Heart left ventricle (tissue), 16 donors: Measurements from ENCODE around the gene PRMT1. TPM values are rescaled to one million over a fixed set of nuclear protein-coding genes. Genes with fewer than 3 reads are reported as not detected.

Experiments used
- ATAC-seq, 4 donors: fragments of 200-7000 bp; cut with Tn5 transposase; one replicate each; pipeline ENCODE4 v1.9.1; 2020 to 2022; ENCODE audit warnings: moderate library complexity in 4 of 4, mild to moderate bottlenecking in 3 of 4, moderate number of reproducible peaks in 1 of 4
- DNase-seq, 5 donors: peaks; one replicate each; pipeline ENCODE4 v3.0.0-alpha.2; 2020
- H3K27ac ChIP-seq, 12 donors: fragments of 200-600 bp; sonication (generic) in 4 of 12; one replicate each; pipeline versions ENCODE4 v1.5.0 to v1.8.0; 2016 to 2022; ENCODE audit warnings: mild to moderate bottlenecking in 2 of 12
- H3K27me3 ChIP-seq, 9 donors: fragments of 200-600 bp; sonication (generic) in 2 of 9; one replicate each; pipeline versions ENCODE4 v1.5.1 to v1.8.0; 2016 to 2022; ENCODE audit warnings: mild to moderate bottlenecking in 3 of 9
- H3K36me3 ChIP-seq, 9 donors: fragments of 200-600 bp; sonication (generic) in 2 of 9; one replicate each; pipeline versions ENCODE4 v1.5.0 to v1.8.0; 2018 to 2022; ENCODE audit warnings: mild to moderate bottlenecking in 2 of 9
- H3K4me1 ChIP-seq, 12 donors: fragments of 200-600 bp; sonication (generic) in 4 of 12; one replicate each; pipeline versions ENCODE4 v1.5.0 to v1.8.0; 2016 to 2022; ENCODE audit warnings: mild to moderate bottlenecking in 3 of 12
- H3K4me3 ChIP-seq, 12 donors: fragments of 200-600 bp; sonication (generic) in 4 of 12; one replicate each; pipeline versions ENCODE4 v1.5.0 to v1.8.0; 2017 to 2022; ENCODE audit warnings: mild to moderate bottlenecking in 9 of 12, moderate library complexity in 4 of 12
- H3K9me3 ChIP-seq, 12 donors: fragments of 200-600 bp; sonication (generic) in 4 of 12; one replicate each; pipeline versions ENCODE4 v1.5.0 to v1.8.0; 2016 to 2022; ENCODE audit warnings: mild to moderate bottlenecking in 1 of 12
- POLR2A ChIP-seq, 2 donors: fragments of 450-650 bp; IDR thresholded peaks; one replicate each; pipeline ENCODE4 v1.6.1; 2017; ENCODE audit warnings: antibody characterized with exemption in 2 of 2, mild to moderate bottlenecking in 2 of 2, moderate library complexity in 2 of 2
- WGBS, 4 donors: extraction: QIAGEN DNeasy Blood & Tissue Kit in 2 of 4; methylation state at CpG; one replicate each; pipeline versions ENCODE4 v1.1.5 to v1.1.7; 2013 to 2018; 5-methylcytosine and 5-hydroxymethylcytosine counted together
- intact Hi-C, 10 donors: fragments of 100-400 bp; cut with DNase I; formaldehyde crosslinking; loops; one replicate each; pipeline versions ENCODE4 v1.11.1 to v1.14.2; 2022
- polyA plus RNA-seq, 2 donors: library from polyadenylated mRNA; stranded (reverse); fragments of 200-250 nt; gene quantifications; one replicate each; pipeline ENCODE4 v1.2.3, GENCODE V29; 2013
- total RNA-seq, 9 donors: library from RNA; depleted of rRNA in 2 of 9; stranded (reverse); fragments of >200 nt in 2 of 9; fragmentation: NEBNext Ultra II Directional in 3 of 9; extraction: Animal tissue kit (Norgen Biotek cat#: 25700) in 3 of 9; gene quantifications; one replicate each; pipeline versions ENCODE4 v1.1.0 to v1.2.4, GENCODE V29; 2016 to 2023
- TF ChIP-seq, protein P1 (sequence below), 12 donors: fragments of 200-600 bp; sonication (generic) in 4 of 12; IDR thresholded peaks; one replicate each; pipeline versions ENCODE4 v1.5.0 to v1.8.0; 2018 to 2022; ENCODE audit warnings: antibody characterized with exemption in 12 of 12, mild to moderate bottlenecking in 5 of 12
- donor health status: ischemic (EF 13 %, LVEDD 7.1; RV severe dilation, severe dysfunction).
- donor health status: healthy with polysubstance abuse.
- donor health status: DM: no; HTN: yes; CAD: no.
- donor health status: DM: no; HTN: no; CAD: no.
- donor health status: ischemic (EF 25% LVEDD 6.9; RV normal size, moderate dysfunction).
- donor health status: ischemic (EF 25% LVEDD 5.7; RV mildly dilated, moderate dysfunction).
- donor health status: healthy.
- donor health status: DM: yes; HTN: yes; CAD: no.
- donor health status: ischemic (EF 35%, LVEDD 5.7; RV mildly dilated, moderate dysfunction).
- donor health status: nonischemic (EF 11% LVEDD 7.7; RV severe dilation, severe dysfunction).
- donor health status: DM: yes; HTN: yes; CAD: no.
- donor health status: PGD.
- donor health status: ischemic (EF 29% LVEDD 5.4; RV normal size, mild dysfunction).
- donor health status: nonischemic (EF 23%, LVEDD 6.1; RV moderate dilation, normal function).

Gene PRMT1
- total and polyA plus RNA-seq, 11 donors = 106 to 283 (median 124) TPM

DNA sequence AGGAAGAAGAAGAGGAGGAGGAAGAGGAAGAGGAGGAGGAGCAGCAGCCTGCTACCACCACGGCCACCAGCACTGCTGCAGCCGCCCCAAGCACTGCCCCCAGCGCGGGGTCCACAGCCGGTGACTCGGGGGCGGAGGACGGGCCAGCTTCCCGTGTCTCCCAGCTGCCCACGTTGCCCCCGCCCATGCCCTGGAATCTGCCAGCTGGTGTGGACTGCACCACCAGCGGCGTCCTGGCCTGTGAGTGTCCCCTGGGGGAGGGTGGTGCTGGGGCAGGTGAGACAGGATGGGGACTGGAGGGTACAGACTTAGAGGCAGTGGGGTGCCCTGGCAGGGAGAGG lies 23.6 kb upstream of the PRMT1 start:
- Histone ChIP-seq H3K36me3 (peaks cover 3 to 94% (median 87%) of the 10 kb centered on the region in 9 donors), H3K27me3 (no peaks in the 10 kb centered on the region), H3K27ac (no peak overlapping the region), H3K9me3 (no peaks in the 10 kb centered on the region), H3K4me1 (no peaks in the 10 kb centered on the region), H3K4me3 (no peak overlapping the region)
- WGBS, 4 donors = 82 to 86% (median 85%) methylated on average over 10 to 13 of the region's 13 CpGs
- DNase-seq (no peak), ATAC-seq (no peak)
- no peak for TF ChIP-seq POLR2A (IDR thresholded peaks at IDR 0.05)
- TF ChIP-seq, protein P1, sequence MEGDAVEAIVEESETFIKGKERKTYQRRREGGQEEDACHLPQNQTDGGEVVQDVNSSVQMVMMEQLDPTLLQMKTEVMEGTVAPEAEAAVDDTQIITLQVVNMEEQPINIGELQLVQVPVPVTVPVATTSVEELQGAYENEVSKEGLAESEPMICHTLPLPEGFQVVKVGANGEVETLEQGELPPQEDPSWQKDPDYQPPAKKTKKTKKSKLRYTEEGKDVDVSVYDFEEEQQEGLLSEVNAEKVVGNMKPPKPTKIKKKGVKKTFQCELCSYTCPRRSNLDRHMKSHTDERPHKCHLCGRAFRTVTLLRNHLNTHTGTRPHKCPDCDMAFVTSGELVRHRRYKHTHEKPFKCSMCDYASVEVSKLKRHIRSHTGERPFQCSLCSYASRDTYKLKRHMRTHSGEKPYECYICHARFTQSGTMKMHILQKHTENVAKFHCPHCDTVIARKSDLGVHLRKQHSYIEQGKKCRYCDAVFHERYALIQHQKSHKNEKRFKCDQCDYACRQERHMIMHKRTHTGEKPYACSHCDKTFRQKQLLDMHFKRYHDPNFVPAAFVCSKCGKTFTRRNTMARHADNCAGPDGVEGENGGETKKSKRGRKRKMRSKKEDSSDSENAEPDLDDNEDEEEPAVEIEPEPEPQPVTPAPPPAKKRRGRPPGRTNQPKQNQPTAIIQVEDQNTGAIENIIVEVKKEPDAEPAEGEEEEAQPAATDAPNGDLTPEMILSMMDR (IDR thresholded peaks at IDR 0.05) = no peak
- intact Hi-C loops = no loop called here

- no peaks in the 10 kb centered on the region for H3K27me3 ChIP-seq
- H3K27ac ChIP-seq = no peak overlapping the region
- no peaks in the 10 kb centered on the region for H3K4me1 ChIP-seq
- ATAC-seq (no peak), DNase-seq (no peak)
- TF ChIP-seq, protein P1 (IDR thresholded peaks at IDR 0.05) = no peak
- TF ChIP-seq POLR2A (IDR thresholded peaks at IDR 0.05) = no peak
- H3K4me3 ChIP-seq = no peak overlapping the region
- no peaks in the 10 kb centered on the region for H3K9me3 ChIP-seq
- intact Hi-C loops = no loop called here
- peaks cover 6 to 98% (median 88%) of the 10 kb centered on the region in 9 donors for H3K36me3 ChIP-seq
- WGBS, 4 donors = 76 to 83% (median 76%) methylated on average over 10 of the region's 10 CpGs
These were observed 22.5 kb upstream of the PRMT1 start for GRCh38 chr19:49654581-49654980.

DNA sequence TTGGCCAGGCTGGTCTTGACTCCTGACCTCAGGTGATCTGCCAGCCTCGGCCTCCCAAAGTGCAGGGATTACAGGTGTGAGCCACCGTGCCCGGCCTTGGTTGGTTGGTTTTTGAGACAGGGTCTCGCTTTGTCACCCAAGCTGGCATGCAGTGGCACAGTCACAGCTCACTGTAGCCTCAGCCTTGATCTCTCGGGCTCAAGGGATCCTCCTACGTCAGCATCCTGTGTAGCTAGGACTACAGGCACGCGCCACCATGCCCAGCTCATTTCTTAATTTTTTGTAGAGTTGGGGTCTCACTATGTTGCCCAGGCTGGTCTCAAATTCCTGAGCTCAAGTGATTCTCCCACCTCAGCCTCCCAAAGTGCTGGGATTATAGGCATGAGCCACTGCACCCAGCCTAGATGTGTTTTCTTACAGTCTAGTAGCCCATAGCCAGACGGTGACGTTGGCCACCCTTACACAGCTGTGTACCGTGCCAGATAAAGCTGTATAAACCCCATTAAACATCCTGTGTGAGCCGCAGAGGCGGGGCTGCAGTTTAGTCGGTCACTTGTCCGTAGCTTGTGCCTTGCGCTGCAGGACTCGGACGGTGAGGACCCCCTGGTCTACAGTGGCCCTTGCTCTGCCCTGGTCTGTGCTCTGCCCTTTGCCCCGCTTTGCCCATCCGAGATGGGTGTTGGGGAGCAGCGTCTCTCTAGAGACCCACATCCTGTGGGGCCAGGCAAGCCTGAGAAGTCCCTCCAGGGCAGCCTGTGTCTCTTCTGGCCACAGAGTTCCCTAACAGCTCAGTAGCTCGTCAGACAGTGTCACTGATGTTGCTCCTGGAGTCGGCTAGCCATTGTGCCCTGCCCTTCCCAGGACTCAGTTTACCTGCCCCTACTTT lies 21.3 kb upstream of the PRMT1 start:
- no peaks in the 10 kb centered on the region for H3K4me1 ChIP-seq
- ATAC-seq (no peak), DNase-seq (no peak)
- TF ChIP-seq, protein P1 (IDR thresholded peaks at IDR 0.05) = no peak
- no peak for TF ChIP-seq POLR2A (IDR thresholded peaks at IDR 0.05)
- no peaks in the 10 kb centered on the region for H3K27me3 ChIP-seq
- intact Hi-C loops = no loop called here
- H3K27ac ChIP-seq = no peak overlapping the region
- 89 to 94% (median 90%) methylated on average over 17 to 23 of the region's 23 CpGs for WGBS, 4 donors
- peaks cover 6 to 97% (median 90%) of the 10 kb centered on the region in 9 donors for H3K36me3 ChIP-seq
- H3K9me3 ChIP-seq = no peaks in the 10 kb centered on the region
- no peak overlapping the region for H3K4me3 ChIP-seq

DNA sequence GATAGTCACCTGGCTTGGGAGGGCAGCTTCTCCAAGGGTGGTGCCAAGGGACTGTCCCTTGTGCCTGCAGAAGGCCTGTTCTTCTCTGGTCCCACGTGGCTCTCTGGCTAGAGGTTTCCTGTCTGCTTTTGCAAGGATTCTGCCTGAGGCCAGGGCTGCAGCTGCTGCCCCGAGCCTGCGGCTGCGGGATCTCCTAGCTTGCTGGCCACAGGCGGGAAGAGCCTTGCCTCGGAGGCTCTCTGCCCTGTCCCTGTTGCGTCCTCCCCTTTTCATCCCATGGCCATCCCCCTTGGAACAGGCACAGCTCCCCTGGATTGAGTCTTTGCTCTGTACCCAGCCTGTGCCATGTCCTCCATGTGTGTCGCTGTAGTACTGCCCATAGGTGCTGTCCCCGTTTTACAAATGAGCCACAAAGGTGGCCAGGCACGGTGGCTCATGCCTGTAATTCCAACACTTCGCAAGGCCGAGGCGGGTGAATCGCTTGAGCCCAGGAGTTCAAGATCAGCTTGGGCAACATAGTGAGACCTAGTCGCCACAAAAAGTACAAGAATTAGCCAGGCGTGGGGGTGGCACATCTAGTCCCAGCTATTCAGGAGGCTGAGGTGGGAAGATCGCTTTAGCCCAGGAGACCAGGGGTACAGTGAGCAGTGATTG lies 20.5 kb upstream of the PRMT1 start:
- intact Hi-C loops = no loop called here
- 91 to 93% (median 91%) methylated on average over 15 to 17 of the region's 17 CpGs for WGBS, 4 donors
- no peaks in the 10 kb centered on the region for H3K9me3 ChIP-seq

More for the DNA sequence above, 20.5 kb upstream of the PRMT1 start:
- H3K4me1 ChIP-seq = no peaks in the 10 kb centered on the region
- H3K36me3 ChIP-seq = peaks cover 6 to 98% (median 92%) of the 10 kb centered on the region in 9 donors
- ATAC-seq (no peak), DNase-seq (no peak)
- no peak overlapping the region for H3K27ac ChIP-seq
- TF ChIP-seq, protein P1 (IDR thresholded peaks at IDR 0.05) = no peak
- no peak for TF ChIP-seq POLR2A (IDR thresholded peaks at IDR 0.05)
- no peaks in the 10 kb centered on the region for H3K27me3 ChIP-seq
- H3K4me3 ChIP-seq = no peak overlapping the region
